Smooth muscle cell of the umbilical artery (primary cell): ENCODE data around the gene SOX13. TPM values are rescaled to one million over a fixed set of nuclear protein-coding genes. Genes with fewer than 3 reads are reported as not detected.

Experiments used
- total RNA-seq: library from RNA; depleted of rRNA; stranded (reverse); fragments of >200 nt; gene quantifications from 2 replicates; pipeline ENCODE4 v1.2.3, GENCODE V29; 2014

The SOX13 gene
- 1.5 and 3.0 TPM in 2 replicates for total RNA-seq

DNA sequence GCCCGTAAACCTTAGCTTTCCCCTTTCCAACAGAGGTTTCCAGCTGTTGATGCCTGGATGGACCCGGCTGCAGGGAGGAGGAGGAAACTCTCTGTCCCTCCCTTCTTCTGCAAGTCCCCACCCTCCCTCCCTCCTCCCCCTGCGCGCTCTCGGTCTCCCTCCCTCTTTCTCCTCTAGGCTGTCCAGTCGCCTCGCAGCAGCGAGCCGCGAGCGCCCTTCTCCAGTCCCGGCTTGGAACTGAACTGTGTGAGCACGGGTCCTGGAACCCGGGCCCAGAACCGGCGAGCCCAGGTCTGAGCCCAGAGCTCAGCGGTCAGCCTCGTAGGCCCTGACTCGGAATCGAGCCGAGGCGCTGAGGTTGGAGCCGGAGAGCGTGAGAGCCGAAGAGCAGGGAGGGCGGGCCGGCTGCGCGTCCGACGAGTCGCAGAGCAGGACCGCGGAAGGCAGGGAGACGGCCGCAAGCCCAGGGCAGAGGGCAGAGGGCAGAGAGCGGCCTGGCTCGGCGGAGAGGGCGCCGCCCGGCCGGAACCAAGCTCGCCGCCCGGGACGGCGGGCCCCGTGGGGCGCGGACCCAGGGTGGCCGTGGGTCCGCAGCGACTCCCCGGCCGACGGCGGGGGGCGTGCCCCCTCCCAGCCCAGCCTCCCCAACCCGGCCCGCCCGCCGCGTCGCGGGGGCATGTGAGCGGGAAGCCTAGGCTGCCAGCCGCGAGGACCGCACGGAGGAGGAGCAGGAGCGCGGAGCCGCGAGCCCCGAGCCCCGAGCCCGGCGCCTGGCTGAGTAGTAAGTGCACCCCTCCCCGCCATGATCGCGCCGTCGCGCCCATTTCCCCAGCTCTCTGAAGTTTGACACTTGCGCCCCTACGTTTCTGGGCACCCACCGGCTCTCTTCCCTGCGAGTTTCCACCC, at the start of gene SOX13:
Gene SOX13 (plus strand): TSS at position 185 of the 906 bp plus-strand sequence. CDS start 39,801 bp downstream, outside the sequence.

GRCh38 chr1:204151552-204152309, 78.8 kb downstream of the SOX13 start, which contains the start of gene ETNK2:
ETNK2 (minus strand) TSS chr1:204152044; CDS start chr1:204151852, 192 bp downstream.

GRCh38 chr1:204166219-204166618, 93.3 kb downstream of the SOX13 start, which contains the start of gene REN:
REN (minus strand) TSS chr1:204166337; CDS start chr1:204166293, 44 bp downstream.

Other genes with a start within 250 kb of the SOX13 start
- 40.1 and 93.6 TPM in 2 replicates for gene SNRPE, start 211.5 kb upstream of the SOX13 start, total RNA-seq
- 0.60 and 1.5 TPM in 2 replicates for gene ETNK2, start 78.9 kb downstream of the SOX13 start, total RNA-seq
- gene REN, start 93.2 kb downstream of the SOX13 start, total RNA-seq, result not detected in 2 replicates
- not detected in 2 replicates for gene KISS1, start 123.4 kb downstream of the SOX13 start, total RNA-seq
- not detected in 2 replicates for gene GOLT1A, start 140.9 kb downstream of the SOX13 start, total RNA-seq